ENCODE results near the gene NT5C1B.

The NT5C1B gene

GRCh38 chr2:18626256-18626668 is 36.9 kb upstream of the NT5C1B start:
- H3K27me3 ChIP-seq (ENCODE audit: insufficient read depth, low read length): no peaks in the 10 kb centered on the region
- no peaks in the 10 kb centered on the region for H3F3A ChIP-seq (ENCODE audit: insufficient read depth, low read length)
- no peaks in the 10 kb centered on the region for H3K79me2 ChIP-seq (ENCODE audit: insufficient read depth, low read length)
- H3K9me2 ChIP-seq (ENCODE audit: low read depth, low read length): no peaks in the 10 kb centered on the region
- no peaks in the 10 kb centered on the region for H3K36me3 ChIP-seq (ENCODE audit: insufficient read depth, low read length)
- TF ChIP-seq CTCF (IDR thresholded peaks at IDR 0.05; ENCODE audit: low read length) (no peak), EZH2 (IDR thresholded peaks at IDR 0.05; ENCODE audit: borderline replicate concordance, low read length) (no peak)
- no peaks in the 10 kb centered on the region for H3K4me1 ChIP-seq (ENCODE audit: insufficient read depth, low read length, severe bottlenecking)
- no peak overlapping the region for H2AFZ ChIP-seq (ENCODE audit: low read length)
- H3K9ac ChIP-seq (ENCODE audit: low read length): no peak overlapping the region
- H3K9me3 ChIP-seq (ENCODE audit: low read length): no peaks in the 10 kb centered on the region
- H3K27ac ChIP-seq (ENCODE audit: low read depth, low read length, poor library complexity, severe bottlenecking): no peak overlapping the region
- H3K4me2 ChIP-seq (ENCODE audit: low read length): no peak overlapping the region
- H4K20me1 ChIP-seq (ENCODE audit: insufficient read depth, low read length): no peaks in the 10 kb centered on the region
- no peak overlapping the region for H3K4me3 ChIP-seq (ENCODE audit: low read depth, low read length, poor library complexity, severe bottlenecking)

- Histone ChIP-seq H3K27ac (ENCODE audit: low read depth, low read length, poor library complexity, severe bottlenecking) (no peak overlapping the region), H3K9ac (ENCODE audit: low read length) (no peak overlapping the region), H3K79me2 (ENCODE audit: insufficient read depth, low read length) (no peaks in the 10 kb centered on the region), H3K9me2 (ENCODE audit: low read depth, low read length) (no peaks in the 10 kb centered on the region), H3F3A (ENCODE audit: insufficient read depth, low read length) (no peaks in the 10 kb centered on the region), H3K27me3 (ENCODE audit: insufficient read depth, low read length) (no peaks in the 10 kb centered on the region), H3K9me3 (ENCODE audit: low read length) (no peaks in the 10 kb centered on the region), H4K20me1 (ENCODE audit: insufficient read depth, low read length) (no peaks in the 10 kb centered on the region), H3K4me3 (ENCODE audit: low read depth, low read length, poor library complexity, severe bottlenecking) (no peak overlapping the region), H3K36me3 (ENCODE audit: insufficient read depth, low read length) (no peaks in the 10 kb centered on the region), H3K4me1 (ENCODE audit: insufficient read depth, low read length, severe bottlenecking) (no peaks in the 10 kb centered on the region), H3K4me2 (ENCODE audit: low read length) (no peak overlapping the region), H2AFZ (ENCODE audit: low read length) (no peak overlapping the region)
- no peak for TF ChIP-seq EZH2 (IDR thresholded peaks at IDR 0.05; ENCODE audit: borderline replicate concordance, low read length)
- TF ChIP-seq CTCF (IDR thresholded peaks at IDR 0.05; ENCODE audit: low read length): no peak
These were observed 36.2 kb upstream of the NT5C1B start for GRCh38 chr2:18625563-18625962.

GRCh38 chr2:18623782-18624181 is 34.4 kb upstream of the NT5C1B start:
- Histone ChIP-seq H3K4me2 (ENCODE audit: low read length) (no peak overlapping the region), H3K4me1 (ENCODE audit: insufficient read depth, low read length, severe bottlenecking) (no peaks in the 10 kb centered on the region), H3K9ac (ENCODE audit: low read length) (no peak overlapping the region)

More at GRCh38 chr2:18623782-18624181, 34.4 kb upstream of the NT5C1B start:
- Histone ChIP-seq H3K79me2 (ENCODE audit: insufficient read depth, low read length) (no peaks in the 10 kb centered on the region), H3K36me3 (ENCODE audit: insufficient read depth, low read length) (no peaks in the 10 kb centered on the region), H3K9me3 (ENCODE audit: low read length) (no peaks in the 10 kb centered on the region), H2AFZ (ENCODE audit: low read length) (no peak overlapping the region), H3F3A (ENCODE audit: insufficient read depth, low read length) (no peaks in the 10 kb centered on the region), H3K27me3 (ENCODE audit: insufficient read depth, low read length) (no peaks in the 10 kb centered on the region), H3K9me2 (ENCODE audit: low read depth, low read length) (no peaks in the 10 kb centered on the region), H3K4me3 (ENCODE audit: low read depth, low read length, poor library complexity, severe bottlenecking) (no peak overlapping the region), H3K27ac (ENCODE audit: low read depth, low read length, poor library complexity, severe bottlenecking) (no peak overlapping the region), H4K20me1 (ENCODE audit: insufficient read depth, low read length) (no peaks in the 10 kb centered on the region)
- TF ChIP-seq CTCF (IDR thresholded peaks at IDR 0.05; ENCODE audit: low read length) (no peak), EZH2 (IDR thresholded peaks at IDR 0.05; ENCODE audit: borderline replicate concordance, low read length) (no peak)
